CD4-positive, alpha-beta T cell treated with Interleukin-10 for 1 hour (primary cell): Measurements from ENCODE around the gene UBN1.
"Not testable (repeated sequence)": the region's sequence is repeated elsewhere in the genome, so short reads cannot be mapped to it uniquely, and the experiment has no call there.

Experiments used
- DNase-seq: peaks from one replicate; pipeline ENCODE4 v3.0.0-alpha.2; 2020

The UBN1 gene

DNA sequence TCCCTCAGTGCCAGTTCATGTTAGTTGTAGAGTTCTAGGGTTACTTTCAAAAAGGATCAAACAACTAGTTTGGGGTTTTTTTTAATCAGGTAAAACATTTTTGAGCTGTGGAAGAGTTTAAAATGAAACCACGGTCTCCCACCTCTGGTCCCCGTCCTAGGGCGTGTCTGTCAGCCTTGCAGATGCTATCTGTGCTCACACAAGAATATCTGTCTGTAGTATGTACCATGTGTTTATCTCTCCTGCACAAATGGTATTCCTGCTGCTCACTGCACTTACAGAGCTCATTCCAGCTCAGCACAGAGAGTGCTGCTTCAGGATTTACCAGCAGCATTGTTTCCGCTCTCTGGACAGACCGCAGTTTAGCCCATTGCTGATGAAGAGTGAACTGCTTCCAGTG is 38.9 kb downstream of the UBN1 start:
- no peak for DNase-seq

DNA sequence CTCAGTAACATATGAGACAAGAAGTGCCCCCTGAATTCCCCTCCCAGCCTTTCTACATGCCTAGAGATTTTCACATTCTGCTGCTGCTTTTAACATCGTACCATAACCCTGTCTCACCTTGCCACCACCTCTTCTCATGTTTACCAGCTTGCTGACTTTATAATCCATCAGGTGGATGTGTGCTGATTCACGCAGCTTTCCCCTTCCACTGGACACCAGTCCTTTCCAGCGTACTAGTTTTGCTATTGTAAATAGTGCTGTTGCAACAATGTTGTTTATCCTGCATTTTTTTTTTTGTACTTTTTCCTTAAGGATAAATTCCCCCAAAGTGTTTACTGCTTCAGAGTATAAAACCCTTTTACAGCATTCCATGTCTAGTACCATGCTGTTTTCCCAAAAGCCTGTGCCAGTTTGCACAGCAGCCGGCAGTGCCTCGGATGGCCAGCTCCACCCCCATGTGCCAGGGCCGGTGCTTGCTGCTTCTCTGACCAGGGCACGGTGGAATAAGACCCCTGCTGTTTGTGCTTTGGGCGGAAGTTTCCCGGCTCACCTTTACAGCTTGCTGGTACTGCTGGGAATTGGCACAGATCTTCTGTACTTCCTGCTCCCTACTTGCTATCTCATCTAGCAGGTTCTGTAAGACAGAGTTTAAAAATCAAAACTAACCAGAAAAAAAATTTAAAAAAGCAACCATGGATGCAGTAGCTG is 41.3 kb downstream of the UBN1 start:
- no peak for DNase-seq

DNA sequence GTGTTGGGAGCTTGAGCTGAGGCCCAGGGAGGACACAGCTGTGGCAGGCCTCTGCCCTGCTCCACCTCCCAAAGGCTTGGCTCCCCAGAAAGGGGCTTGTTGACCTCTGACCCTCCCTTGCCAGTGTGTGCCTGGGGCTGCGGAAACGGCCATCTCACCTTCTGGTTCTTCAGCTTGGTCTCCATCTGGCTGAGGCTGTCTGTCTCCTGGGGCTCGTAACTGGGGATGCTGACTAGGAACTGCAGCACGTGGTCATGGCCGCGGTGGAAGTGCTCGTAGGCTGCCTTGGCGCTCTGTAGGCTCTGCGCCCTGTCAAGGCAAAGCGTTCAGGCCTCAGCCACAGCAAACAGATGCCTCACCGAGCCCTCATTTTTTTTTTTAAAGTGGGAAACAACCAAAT is 42.7 kb downstream of the UBN1 start:
- DNase-seq, result no peak

DNA sequence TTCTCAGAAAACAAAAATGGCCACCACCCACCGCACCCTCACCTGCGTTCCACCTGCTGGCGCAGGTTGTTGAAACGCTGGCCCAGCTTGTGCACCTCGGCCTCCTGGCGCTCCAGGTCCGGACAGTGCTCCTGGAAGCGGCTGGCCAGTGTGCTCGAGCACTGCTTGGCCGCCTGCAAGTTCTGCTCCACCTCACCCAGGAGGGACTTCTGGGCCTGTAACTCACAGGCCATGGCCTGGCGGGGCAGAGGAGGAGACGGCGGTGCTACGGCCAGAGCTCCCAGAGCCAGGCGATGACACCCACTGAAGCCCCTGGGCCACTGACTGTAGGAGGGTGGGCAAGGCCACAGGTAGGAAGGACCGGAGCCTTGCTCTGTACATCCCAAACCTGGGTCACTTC is 43.4 kb downstream of the UBN1 start:
- DNase-seq, result no peak

DNA sequence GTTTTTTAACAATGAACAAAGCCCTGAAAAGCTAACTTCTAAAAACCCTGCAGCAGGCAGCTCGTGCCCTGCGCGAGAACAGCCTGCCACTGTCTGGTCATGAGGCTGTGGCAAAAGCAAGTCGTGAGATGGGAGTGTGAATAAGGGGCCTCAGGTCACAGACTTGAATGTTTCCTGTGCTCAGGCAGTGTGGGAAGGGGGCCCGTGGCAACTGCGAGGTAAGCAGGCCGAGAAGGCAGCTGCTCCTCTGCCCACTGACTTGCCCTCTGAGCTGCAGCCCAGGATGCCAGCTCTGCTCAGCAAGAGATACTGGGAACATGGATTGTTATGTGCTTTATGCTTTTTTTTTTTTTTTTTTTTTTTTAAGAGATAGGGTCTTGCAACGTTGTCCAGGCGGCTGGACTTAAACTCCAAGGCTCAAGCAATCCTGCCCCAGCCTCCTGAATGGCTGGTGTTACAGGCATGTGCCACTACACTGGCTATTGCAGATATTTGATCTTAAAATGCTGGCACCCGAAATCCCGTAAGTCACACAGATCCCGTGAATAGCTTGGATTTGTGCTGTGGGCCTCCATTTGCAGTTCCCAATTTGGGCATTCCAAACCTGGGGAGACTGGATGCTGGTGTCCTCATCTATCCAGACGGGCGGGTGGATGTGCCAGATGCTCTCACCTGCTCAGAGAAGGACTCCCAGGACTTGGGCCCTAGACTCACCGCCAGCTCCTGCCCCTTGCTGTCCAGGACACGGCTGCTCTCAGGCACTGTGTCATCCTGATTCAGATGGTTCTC is 44.0 kb downstream of the UBN1 start:
- DNase-seq, result no peak

DNA sequence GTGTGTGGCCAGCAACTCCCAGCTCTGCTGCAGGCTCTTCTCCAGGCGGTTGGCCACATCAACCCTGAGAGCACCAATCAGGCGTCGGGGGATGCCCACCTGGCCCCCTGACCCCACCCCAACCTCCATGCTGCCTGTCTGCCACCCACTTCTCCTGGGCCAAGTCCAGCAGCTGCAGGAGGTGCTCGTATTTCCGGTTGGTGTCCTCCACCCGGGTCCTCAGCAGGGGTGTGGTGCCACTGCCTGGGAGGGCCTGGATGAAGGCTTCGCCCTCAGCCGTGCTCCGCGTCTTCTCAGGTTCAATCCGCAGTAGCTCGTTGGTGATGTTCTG is 44.6 kb downstream of the UBN1 start:
- DNase-seq, result no peak

DNA sequence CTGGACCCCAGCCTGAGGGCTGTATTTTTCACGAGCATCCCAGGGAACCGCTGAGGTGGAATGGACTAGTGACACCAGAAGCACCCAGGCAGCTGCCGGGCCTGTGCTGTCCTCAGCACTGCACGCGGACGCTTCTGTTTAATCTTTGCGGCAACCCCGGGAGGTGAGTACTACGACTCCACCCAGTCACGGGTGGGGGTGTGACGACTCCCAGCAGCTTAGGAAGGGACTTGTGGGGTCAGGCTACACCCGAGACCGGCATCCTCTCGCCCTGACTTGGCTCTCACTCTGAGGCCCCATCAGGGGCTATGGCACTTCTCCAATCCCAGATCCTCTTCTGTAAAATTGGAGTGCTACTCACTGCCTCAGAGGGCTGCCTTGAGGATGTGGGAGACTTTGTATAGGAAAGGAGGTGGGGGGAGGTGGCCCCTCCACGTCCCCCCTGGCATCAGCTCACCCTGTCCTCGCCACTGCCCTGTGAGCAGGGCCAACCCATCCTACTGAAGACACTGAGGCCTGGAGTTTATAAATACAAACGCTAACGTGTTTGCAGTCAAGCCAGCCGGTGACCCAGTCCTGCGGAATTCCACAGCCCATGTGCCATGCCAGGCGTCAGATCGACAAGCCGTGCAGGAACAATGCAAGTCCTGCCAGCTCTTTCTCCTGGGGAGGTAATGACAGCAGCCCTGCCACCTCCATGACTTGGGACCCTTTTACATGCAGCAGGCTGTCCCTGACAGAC is 45.3 kb downstream of the UBN1 start:
- DNase-seq, result no peak

DNA sequence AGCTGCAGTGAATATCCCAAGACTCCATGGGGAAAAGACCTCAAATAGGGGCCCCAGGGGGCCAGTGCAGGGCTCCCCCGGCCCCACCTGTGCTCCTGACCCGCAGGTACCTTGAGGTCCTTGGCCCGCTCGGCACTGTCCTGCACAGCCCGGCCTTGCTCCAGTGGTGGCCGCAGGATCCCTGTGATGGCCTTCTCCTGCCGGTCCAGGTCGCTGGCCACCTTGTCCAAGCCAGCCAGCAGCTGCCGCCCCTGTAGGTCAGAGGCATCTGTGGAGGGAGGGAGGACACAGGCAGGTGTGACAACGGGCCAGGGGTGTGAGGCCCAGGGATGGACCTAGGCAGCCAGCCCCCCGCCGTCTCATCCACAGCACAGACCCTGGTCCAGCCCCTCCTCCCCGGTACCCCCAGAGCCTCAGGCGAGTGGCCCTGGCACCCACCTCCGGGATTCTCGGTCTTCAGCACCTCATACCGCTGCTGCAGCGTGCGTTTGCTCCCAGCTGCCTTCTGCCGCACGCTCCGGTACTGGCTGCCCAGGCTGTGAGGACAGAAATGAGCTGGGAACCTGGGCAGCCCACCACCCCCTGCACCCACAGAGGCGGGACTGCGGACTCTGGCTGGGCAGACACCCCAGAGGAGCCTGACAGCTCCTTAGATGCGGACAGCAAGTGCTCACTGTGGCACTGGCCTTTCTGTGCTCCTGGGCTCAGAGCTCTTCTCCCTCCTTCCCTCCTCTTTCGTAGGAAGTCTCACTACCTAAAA is 46.0 kb downstream of the UBN1 start:
- DNase-seq, result no peak

DNA sequence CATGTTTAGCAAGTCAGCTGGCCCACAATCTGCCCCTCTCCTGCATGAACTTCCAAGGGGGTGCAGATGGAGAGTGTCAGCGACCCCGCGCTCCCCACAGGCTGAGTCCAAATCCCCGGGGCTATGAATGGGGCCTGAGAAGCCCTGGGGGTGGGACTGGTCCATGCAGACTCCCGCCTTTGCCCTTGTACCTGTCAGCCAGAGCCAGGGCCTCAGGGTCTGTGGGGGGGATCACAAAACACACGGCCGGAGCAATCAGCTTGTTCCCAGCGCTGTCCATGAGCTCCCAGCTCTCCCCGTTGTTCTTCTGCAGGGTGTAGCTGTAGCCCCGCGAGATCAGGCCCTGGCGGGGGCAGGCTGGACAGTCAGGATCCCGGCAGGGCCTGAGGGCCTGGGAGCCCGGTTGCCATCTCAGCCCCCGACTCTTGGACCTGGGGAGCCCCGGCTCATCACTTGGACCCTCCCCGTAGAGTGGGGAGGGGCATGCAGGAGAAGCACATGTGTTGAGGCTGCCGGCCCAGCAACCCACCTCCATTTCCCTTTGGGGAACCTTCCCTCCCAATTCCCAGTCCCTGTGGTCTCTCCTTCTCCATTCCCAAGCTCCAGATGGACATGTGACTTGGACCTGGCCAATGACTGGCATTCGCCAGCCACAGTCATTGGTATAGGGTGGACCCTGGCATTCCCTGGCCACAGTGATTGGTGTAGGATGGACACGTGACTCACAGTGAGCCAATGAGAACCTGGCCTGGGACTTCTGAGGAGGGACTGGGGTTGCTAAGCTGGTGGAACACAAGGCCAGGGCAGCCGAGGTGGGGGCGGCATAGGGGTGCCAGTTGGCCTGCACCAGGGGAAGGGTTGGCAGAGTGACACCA is 47.2 kb downstream of the UBN1 start:
- no peak for DNase-seq

DNA sequence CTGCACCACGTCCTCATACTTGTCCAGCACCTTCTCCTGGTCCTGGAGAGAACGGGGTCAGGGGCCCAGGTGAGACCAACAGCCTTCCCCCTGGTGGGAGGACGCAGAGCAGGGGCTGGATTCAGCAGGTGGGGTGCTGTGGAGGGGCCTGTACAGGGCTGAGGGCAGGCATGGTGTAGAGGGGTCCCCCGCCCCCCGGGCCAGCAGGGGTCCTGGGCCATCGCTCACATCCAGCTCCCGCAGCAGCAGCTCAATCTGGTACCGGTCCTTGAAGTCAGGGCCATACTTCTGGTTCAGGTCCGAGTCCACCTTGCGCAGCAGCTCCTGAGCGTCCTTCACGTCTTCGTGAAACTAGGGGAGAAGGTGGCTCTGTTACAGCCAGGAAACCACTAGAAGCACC is 48.1 kb downstream of the UBN1 start:
- DNase-seq, result no peak

DNA sequence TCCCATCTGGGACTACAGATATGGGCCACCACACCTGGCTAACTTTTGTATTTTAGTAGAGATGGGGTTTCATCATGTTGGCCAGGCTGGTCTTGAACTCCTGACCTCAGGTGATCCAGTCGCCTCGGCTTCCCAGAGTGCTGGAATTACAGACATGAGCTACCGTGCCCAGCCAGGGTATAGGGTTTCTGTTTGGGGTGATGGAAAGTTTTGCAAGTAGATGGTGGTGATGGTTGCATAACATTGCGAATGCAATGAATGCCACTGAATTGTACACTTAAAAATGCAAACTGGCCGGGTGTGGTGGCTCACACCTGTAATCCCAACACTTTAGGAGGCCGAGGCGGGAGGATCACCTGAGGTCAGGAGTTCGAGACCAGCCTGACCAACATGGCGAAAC is 49.5 kb downstream of the UBN1 start:
- DNase-seq, result not testable (repeated sequence)

DNA sequence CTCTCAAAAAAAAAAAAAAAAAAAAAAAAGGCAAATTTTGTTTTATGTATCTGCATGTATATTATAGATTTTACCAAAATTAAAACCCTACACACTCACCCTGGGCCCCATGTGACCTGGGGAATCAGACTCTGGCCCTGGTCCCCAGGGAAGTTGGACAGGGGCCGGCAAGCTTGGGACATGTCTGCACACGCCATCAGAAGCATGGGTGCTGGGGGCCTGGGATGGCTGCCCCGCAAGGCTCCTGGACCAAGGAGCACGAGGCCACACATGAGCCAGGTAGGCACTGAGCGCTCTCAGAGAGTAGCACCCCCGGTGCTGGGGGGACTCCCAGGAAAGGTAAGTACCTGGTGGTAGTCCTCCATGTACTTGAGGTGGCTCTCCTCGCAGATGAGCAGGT is 50.0 kb downstream of the UBN1 start:
- no peak for DNase-seq

DNA sequence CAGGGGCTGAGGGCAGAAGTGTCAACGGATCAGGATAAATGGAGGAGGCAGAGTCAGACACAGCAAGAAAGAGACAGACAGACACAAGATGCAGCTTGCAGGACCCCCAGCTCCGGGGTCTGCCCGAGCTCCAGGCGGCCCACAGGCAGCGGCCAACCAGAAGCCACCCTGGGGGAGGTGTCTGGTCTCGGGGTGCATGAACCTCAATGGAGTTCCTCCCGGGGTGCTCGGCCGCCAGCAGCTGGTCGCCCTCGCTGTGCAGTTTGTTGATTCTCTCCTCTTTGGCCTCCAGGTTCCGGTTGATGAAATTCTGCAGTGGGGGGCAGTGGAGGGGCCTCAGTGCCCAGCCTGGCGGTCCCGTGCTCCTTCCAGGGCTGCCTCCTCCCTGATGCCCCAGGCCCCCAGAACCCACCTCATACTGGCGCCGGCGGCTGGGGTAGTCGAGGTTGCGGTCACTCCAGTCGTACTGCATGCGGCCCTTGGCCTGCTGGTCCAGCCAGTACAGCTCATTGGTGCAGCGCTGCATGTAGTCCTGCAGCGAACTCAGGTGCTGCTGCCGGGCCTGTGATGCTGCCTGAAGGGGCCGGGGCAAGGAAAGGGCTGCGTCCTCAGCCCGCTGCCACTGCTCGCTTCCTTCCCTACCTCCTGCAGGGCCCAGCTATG is 51.7 kb downstream of the UBN1 start:
- DNase-seq, result no peak

DNA sequence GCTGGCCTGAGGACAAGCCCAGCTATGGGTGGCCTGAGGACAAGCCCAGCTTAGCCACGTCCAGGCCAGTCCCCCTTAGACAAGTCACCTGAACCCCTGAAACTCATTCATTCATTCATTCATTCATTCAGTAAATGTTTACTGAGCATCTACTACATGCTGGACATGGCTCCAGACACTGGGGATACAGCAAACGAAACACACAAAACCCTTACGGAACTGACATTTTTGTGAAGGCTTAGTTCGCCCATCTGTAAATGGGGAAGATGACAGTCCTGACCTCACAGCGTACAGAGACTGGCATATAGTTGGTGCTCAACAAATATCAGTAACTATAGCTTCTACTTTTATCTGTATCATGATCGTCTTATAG is 52.2 kb downstream of the UBN1 start:
- DNase-seq, result no peak

DNA sequence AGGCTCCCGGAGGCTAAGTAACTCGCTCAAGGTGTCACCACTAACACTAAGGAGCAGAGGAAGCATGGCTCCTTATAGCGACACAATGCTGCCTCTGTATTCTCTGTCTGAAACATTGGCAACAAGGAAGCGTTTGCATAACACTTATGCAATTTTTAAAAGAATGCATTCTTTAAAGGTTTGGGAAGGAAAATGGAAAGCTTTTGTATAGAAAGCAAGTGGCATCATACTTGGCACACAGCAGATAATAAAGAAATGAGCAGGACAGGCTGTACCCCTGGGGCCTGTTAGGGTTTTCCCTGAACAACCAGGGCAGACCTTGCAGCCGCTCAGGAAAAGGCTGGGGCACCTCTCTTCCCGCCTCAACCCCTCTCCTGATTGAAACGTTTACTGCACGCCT is 52.8 kb downstream of the UBN1 start:
- no peak for DNase-seq

DNA sequence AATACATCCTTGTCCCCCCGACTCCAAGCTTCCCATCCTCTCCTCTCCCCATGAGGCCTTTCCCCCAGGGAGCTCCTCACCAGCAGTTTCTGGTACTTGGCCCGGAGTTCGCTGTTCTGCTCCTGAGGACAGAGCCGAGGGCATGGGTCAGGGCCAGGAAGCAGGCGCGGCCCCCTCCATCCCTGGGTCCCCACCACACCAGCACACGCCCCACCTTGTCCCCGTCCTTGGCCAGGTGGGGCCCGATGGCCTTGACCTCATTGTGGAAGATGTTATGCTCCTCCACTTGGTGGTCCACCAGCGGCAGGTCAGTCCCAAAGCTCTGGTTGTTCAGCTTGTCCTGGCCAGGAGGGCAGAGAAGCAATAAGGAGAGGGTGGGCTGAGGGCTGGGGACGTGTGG is 53.5 kb downstream of the UBN1 start:
- DNase-seq, result no peak

DNA sequence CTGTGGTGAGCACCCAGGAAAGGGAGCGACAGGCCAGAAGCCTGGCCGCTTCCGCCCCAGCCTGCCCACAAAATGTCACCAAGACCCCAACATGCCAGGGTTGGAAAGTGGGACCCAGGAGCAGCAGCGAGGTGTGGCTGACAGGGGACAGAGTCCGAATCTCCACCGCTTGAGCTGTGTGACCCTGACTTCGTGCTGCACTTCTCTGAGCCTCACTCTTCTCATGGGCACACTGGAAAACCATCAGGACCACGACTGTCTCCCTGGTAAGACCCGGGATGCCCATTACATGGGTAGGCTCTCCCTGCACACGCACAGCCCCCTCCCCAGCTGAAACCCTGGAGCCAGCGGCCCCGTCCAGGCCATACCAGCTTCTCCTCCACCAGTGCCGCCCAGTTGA is 54.8 kb downstream of the UBN1 start:
- no peak for DNase-seq

DNA sequence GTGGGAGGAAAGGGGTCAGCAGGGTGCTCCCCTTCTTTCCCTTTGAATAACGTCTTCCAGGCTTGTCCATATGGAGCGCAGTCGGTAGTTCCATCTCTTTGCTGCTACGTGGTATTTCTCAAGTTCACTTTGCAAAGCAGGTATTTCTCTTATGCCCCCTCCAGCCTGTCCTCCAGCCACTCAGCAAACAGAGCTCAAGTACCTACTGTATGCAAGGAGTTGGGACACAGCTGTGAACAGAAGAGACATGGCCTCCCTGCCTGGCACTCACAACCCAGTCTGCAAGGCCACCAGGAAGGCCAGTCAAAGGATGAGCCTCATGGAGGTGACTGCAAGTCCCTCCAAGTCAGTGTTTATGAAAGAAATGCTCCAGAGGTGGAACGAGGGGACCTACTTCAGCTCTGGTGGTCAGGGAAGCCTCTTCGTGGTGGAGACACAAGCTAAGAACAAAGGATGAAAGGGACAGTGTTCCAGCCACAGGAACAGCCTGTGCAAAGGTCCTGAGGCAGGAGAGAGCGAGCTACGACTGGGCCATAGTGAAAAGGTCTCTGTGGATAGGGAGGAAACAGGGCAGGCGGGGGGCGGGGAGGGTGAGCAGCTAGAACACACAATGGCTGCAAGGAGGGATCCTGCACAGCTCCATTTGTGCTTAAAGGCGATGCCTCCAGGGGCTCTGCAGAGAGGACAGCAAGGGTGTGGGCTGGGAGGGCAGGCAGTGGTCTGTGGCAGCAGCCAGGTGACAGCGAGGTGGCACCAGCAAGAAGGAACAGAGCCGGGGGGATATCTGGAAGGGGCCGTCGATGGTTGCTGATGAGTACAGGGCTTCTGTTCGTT is 57.0 kb downstream of the UBN1 start:
- DNase-seq, result no peak

DNA sequence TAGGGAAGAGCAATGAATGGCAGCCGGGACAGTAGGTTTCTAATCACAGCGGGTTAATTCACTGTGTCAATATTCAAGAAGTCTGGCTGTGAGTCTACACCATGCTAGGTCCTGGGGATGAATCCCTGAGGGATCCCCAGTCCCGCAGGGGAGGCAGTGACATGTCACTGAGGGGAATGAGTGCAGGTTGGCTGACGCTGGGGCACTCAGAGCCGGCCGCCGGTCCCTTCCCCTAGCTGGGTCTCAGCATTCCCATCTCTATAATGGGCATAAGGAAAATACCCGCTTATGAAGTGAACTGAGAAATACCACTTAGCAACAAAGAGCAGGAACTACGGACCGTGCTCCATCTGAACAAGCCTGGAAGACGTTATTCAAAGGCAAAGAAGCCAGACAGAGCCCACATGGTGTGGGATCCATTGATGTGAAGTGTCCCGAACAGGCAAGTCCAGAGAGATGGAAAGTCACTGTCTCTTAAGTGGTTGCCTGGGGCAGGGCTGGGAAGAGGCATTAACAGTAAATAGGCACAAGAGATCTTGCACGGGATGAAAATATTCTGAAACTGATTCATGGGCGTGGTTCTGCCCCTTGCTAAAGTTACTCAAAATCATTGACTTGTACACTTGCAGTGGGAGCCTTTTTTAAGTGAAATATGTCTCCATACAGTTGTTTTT is 57.8 kb downstream of the UBN1 start:
- no peak for DNase-seq

DNA sequence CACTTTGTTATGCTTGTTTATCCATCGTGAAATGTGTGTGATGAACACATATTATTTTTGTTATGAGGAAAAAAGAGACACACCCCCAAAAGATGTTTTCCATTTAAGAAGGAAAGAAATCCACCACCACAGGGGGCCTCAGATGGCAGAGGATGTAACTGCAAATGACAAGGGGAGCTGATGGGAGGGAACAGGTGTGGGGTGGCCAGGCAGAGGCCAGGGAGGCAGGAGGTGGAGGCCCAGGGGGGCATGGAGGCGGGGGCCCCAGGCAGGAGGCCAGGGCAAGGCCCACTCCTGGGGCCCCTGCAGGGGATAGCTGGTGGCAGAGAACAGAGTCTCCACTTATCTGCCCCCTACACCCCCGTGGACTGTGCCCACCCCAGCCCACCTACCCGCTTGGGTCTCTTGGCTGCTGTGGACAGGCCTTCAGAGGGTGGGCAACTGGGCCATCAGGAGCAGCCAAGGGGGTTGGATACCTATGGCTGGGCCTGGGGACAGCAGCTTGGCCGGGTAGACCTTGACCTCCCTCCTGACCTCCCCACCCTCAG is 61.6 kb downstream of the UBN1 start:
- no peak for DNase-seq
